Esophagus squamous epithelium (tissue), 5 donors: ENCODE data around the gene RPP30. TPM values are rescaled to one million over a fixed set of nuclear protein-coding genes. Genes with fewer than 3 reads are reported as not detected.
A peak's percentile ranks its signal among the peaks of the same experiment; 100 is the strongest.

Experiments used
- DNase-seq: peaks from one replicate; lab custom pipeline; 2025; lab: John Stamatoyannopoulos, UW
- H3K27ac ChIP-seq, 4 donors: fragments of 200-600 bp; sonication (generic); one replicate each; pipeline ENCODE4 v1.5.1; 2016 to 2019; ENCODE audit warnings: mild to moderate bottlenecking in 1 of 4
- H3K27me3 ChIP-seq, 4 donors: fragments of 200-600 bp; sonication (generic); 1 replicate in 3 of 4; 2 replicates in 1 of 4; pipeline versions ENCODE4 v1.5.1 to v1.6.0; 2017 to 2021; ENCODE audit warnings: antibody characterized with exemption in 1 of 4
- H3K36me3 ChIP-seq, 3 donors: fragments of 200-600 bp; sonication (generic); one replicate each; pipeline ENCODE4 v1.5.1; 2016 to 2019
- H3K4me1 ChIP-seq, 3 donors: fragments of 200-600 bp; sonication (generic); one replicate each; pipeline ENCODE4 v1.5.1; 2017 to 2019
- H3K4me3 ChIP-seq, 4 donors: fragments of 200-600 bp; sonication (generic); 1 replicate in 3 of 4; 2 replicates in 1 of 4; pipeline ENCODE4 v1.5.1; 2016 to 2019; ENCODE audit warnings: mild to moderate bottlenecking in 2 of 4, moderate library complexity in 1 of 4
- H3K9me3 ChIP-seq, 3 donors: fragments of 200-600 bp; sonication (generic); one replicate each; pipeline ENCODE4 v1.5.1; 2016 to 2019
- CTCF ChIP-seq, 6 experiments: fragments of 450-650 bp in 4 of 6; fragments of 200-600 bp in 2 of 6; sonication (generic) in 2 of 6; IDR thresholded peaks; one replicate each; pipeline ENCODE4 v1.5.1; 2016 to 2019; ENCODE audit warnings: antibody characterized with exemption in 6 of 6, mild to moderate bottlenecking in 4 of 6, moderate library complexity in 4 of 6
- POLR2A ChIP-seq, 4 donors: fragments of 450-650 bp; IDR thresholded peaks; one replicate each; pipeline ENCODE4 v1.6.1; 2017; ENCODE audit warnings: antibody characterized with exemption in 4 of 4, mild to moderate bottlenecking in 4 of 4, moderate library complexity in 3 of 4
- WGBS, 2 donors: methylation state at CpG; one replicate each; pipeline ENCODE4 v1.1.5; 2018; 5-methylcytosine and 5-hydroxymethylcytosine counted together
- intact Hi-C: fragments of 100-400 bp; cut with DNase I; formaldehyde crosslinking; loops from one replicate; pipeline ENCODE4 v1.15.0; 2022
- total RNA-seq, 4 donors: library from RNA; depleted of rRNA; stranded (reverse); fragments of >200 nt; gene quantifications; one replicate each; pipeline ENCODE4 v1.1.0, GENCODE V29; 2016
- donor health status: DM: yes; HTN: yes; CAD: no.

The RPP30 gene
- total RNA-seq, 4 donors from 2014 or later, result 13.6 to 31.4 (median 22.9) TPM

- no peak for DNase-seq
- H3K27me3 ChIP-seq, result no peaks in the 10 kb centered on the region
- TF ChIP-seq POLR2A (IDR thresholded peaks at IDR 0.05) (no peak), CTCF (IDR thresholded peaks at IDR 0.05) (no peak)
- peak overlapping the region; percentile 23 to 74 (median 70) for H3K27ac ChIP-seq
- no peaks in the 10 kb centered on the region for H3K9me3 ChIP-seq
- intact Hi-C loops, result no loop called here
- H3K4me3 ChIP-seq, result no peak overlapping the region
- WGBS, 2 donors, result 45 to 52% methylated on average over 6 of the region's 6 CpGs
- no peaks in the 10 kb centered on the region for H3K36me3 ChIP-seq
- peaks cover 0 to 27% (median 11%) of the 10 kb centered on the region in 3 donors for H3K4me1 ChIP-seq
Measured at GRCh38 chr10:90930971-90931871, 59.4 kb downstream of the RPP30 start.

GRCh38 chr10:90935581-90936275, 64.0 kb downstream of the RPP30 start:
- 68 to 75% methylated on average over 4 of the region's 5 CpGs for WGBS, 2 donors
- intact Hi-C loops, result no loop called here

GRCh38 chr10:90936276-90936659, 64.5 kb downstream of the RPP30 start:
- TF ChIP-seq CTCF (IDR thresholded peaks at IDR 0.05), result no peak
- no peak for TF ChIP-seq POLR2A (IDR thresholded peaks at IDR 0.05)
- Histone ChIP-seq H3K4me1 (peaks cover 0 to 5% (median 0%) of the 10 kb centered on the region in 3 donors), H3K9me3 (no peaks in the 10 kb centered on the region), H3K27me3 (no peaks in the 10 kb centered on the region), H3K4me3 (no peak overlapping the region), H3K27ac (no peak overlapping the region), H3K36me3 (no peaks in the 10 kb centered on the region)
- no peak for DNase-seq
- intact Hi-C loops, result no loop called here
- 62 to 73% methylated on average over 2 of the region's 2 CpGs for WGBS, 2 donors

More at GRCh38 chr10:90935581-90936275, 64.0 kb downstream of the RPP30 start:
- no peaks in the 10 kb centered on the region for H3K27me3 ChIP-seq
- H3K9me3 ChIP-seq, result no peaks in the 10 kb centered on the region
- H3K4me3 ChIP-seq, result no peak overlapping the region
- H3K4me1 ChIP-seq, result peaks cover 0 to 11% (median 5%) of the 10 kb centered on the region in 3 donors
- TF ChIP-seq CTCF (IDR thresholded peaks at IDR 0.05), result no peak
- no peak for TF ChIP-seq POLR2A (IDR thresholded peaks at IDR 0.05)
- no peaks in the 10 kb centered on the region for H3K36me3 ChIP-seq
- H3K27ac ChIP-seq, result no peak overlapping the region
- DNase-seq, result no peak

GRCh38 chr10:90937645-90938258, 66.0 kb downstream of the RPP30 start:
- DNase-seq, result no peak
- H3K27ac ChIP-seq, result no peak overlapping the region
- no peaks in the 10 kb centered on the region for H3K36me3 ChIP-seq
- H3K27me3 ChIP-seq, result no peaks in the 10 kb centered on the region
- H3K4me3 ChIP-seq, result no peak overlapping the region
- intact Hi-C loops, result no loop called here
- TF ChIP-seq CTCF (IDR thresholded peaks at IDR 0.05), result no peak
- no peak for TF ChIP-seq POLR2A (IDR thresholded peaks at IDR 0.05)
- WGBS, 2 donors, result 82% methylated on average over 8 of the region's 8 CpGs
- H3K4me1 ChIP-seq, result no peaks in the 10 kb centered on the region
- no peaks in the 10 kb centered on the region for H3K9me3 ChIP-seq
